PC-9 (cell line): ENCODE measurements around the gene OR6B1. TPM values are rescaled to one million over a fixed set of nuclear protein-coding genes. Genes with fewer than 3 reads are reported as not detected.

Experiments used
- BruUV-seq: library from RNA; stranded (reverse); fragments of 400-500 nt; replicated peaks from 2 replicates; lab custom pipeline; 2021; lab: Mats Ljungman, UMichigan
- CTCF ChIA-PET: fragments of 300-600 bp; sonication (Branson Sonifier 250); formaldehyde crosslinking; loops from one replicate; lab custom pipeline; 2022; ENCODE audit warnings: antibody characterized with exemption; lab: Charles Lee
- POLR2A ChIA-PET: fragments of 300-600 bp; sonication (Branson Sonifier 250); formaldehyde crosslinking; loops from one replicate; lab custom pipeline; 2022; ENCODE audit warnings: antibody characterized with exemption; ENCODE audit not compliant: unreplicated experiment; lab: Charles Lee
- DNase-seq, 2 experiments: peaks; one replicate each; pipeline versions ENCODE4 v3.0.0 to v3.0.0-alpha.2; 2015 to 2022; ENCODE audit warnings: mixed read lengths in 1 of 2
- H2AFZ ChIP-seq: fragments of 200-600 bp; sonication (generic); 2 replicates; pipeline ENCODE4 v1.8.1; 2017; ENCODE audit warnings: antibody characterized with exemption
- H3F3A ChIP-seq: fragments of 200-600 bp; sonication (generic); 2 replicates; pipeline ENCODE4 v1.8.1; 2017; ENCODE audit warnings: antibody characterized with exemption, mild to moderate bottlenecking, low read depth; ENCODE audit not compliant: insufficient read depth
- H3K27ac ChIP-seq: fragments of 200-600 bp; sonication (generic); 2 replicates; pipeline ENCODE4 v1.6.1; 2016; ENCODE audit warnings: mixed run types
- H3K27me3 ChIP-seq: fragments of 200-600 bp; sonication (generic); 2 replicates; pipeline ENCODE4 v1.6.1; 2016; ENCODE audit warnings: low read depth, mixed run types; ENCODE audit not compliant: insufficient read depth
- H3K36me3 ChIP-seq: fragments of 200-600 bp; sonication (generic); 2 replicates; pipeline ENCODE4 v1.6.1; 2016; ENCODE audit warnings: low read depth, mixed run types
- H3K4me1 ChIP-seq: fragments of 200-600 bp; sonication (generic); replicated peaks from 2 replicates; pipeline ENCODE4 v1.6.1; 2016; ENCODE audit warnings: mixed run types; ENCODE audit not compliant: insufficient read depth
- H3K4me2 ChIP-seq: fragments of 200-600 bp; sonication (generic); 2 replicates; pipeline ENCODE4 v1.6.1; 2017; ENCODE audit warnings: mixed run types
- H3K4me3 ChIP-seq: fragments of 200-600 bp; sonication (generic); 2 replicates; pipeline ENCODE4 v1.6.1; 2016; ENCODE audit warnings: mixed run types
- H3K79me2 ChIP-seq: fragments of 200-600 bp; sonication (generic); 2 replicates; pipeline ENCODE4 v1.6.1; 2017; ENCODE audit warnings: low read depth, mixed run types
- H3K9me2 ChIP-seq: fragments of 200-600 bp; sonication (generic); 2 replicates; pipeline ENCODE4 v1.8.1; 2017; ENCODE audit warnings: mild to moderate bottlenecking; ENCODE audit not compliant: insufficient read depth
- H3K9me3 ChIP-seq: fragments of 200-600 bp; sonication (generic); 2 replicates; pipeline ENCODE4 v1.8.1; 2016; ENCODE audit warnings: low read depth; ENCODE audit not compliant: insufficient read depth
- H4K20me1 ChIP-seq: fragments of 200-600 bp; sonication (generic); 2 replicates; pipeline ENCODE4 v1.8.1; 2017; ENCODE audit not compliant: insufficient read depth
- CTCF ChIP-seq: fragments of 200-600 bp; sonication (generic); conservative IDR thresholded peaks from 2 replicates; pipeline ENCODE4 v1.6.1; 2017; ENCODE audit warnings: mixed run types, antibody characterized with exemption, mild to moderate bottlenecking, moderate library complexity
- EZH2 ChIP-seq: fragments of 200-600 bp; sonication (generic); IDR thresholded peaks from 2 replicates; pipeline ENCODE4 v1.8.0; 2017; ENCODE audit warnings: antibody characterized with exemption, low read depth
- intact Hi-C: fragments of 100-400 bp; cut with micrococcal nuclease; formaldehyde crosslinking; loops from one replicate; pipeline ENCODE4 v1.10.0; 2022; ENCODE audit not compliant: unreplicated experiment
- total RNA-seq: library from RNA; stranded (reverse); gene quantifications from 2 replicates; pipeline ENCODE4 v1.2.3, GENCODE V29; 2021

Gene OR6B1
- total RNA-seq, 1 experiment from 2014 or later: not detected

DNA sequence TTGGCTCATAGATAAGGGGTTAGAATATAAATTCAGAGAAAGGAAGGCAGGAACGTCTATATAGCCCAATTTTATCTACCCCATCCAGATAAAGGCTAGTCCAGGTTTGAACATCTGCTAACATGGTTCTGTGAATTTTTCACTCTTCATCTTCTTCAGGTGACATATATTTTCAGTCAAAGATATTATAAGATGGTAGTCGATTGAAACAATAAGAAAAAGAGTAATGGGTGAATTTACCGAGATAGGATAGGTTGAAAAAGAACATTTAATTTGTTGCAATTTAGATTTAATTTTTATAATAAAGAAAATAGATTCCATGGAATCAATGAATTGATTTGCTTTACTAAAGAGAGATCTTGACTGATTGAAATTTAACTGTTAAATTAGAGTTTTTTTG, 45.6 kb upstream of the OR6B1 start, which contains the start of gene OR2F1:
Gene OR2F1 (plus strand): TSS at position 301 of the 400 bp plus-strand sequence. CDS start 5,127 bp downstream, outside the sequence.
- Histone ChIP-seq H3K9me3 (no peaks in the 10 kb centered on the region), H4K20me1 (no peaks in the 10 kb centered on the region), H3K27me3 (no peaks in the 10 kb centered on the region), H3K4me2 (no peak within 1 kb of the TSS), H2AFZ (no peak within 1 kb of the TSS), H3F3A (no peaks in the 10 kb centered on the region), H3K9me2 (no peaks in the 10 kb centered on the region), H3K36me3 (no peaks in the 10 kb centered on the region), H3K4me3 (no peak within 1 kb of the TSS), H3K79me2 (no peaks in the 10 kb centered on the region), H3K4me1 (no peaks in the 10 kb centered on the region), H3K27ac (no peak within 1 kb of the TSS)
- POLR2A ChIA-PET: no interaction called here
- CTCF ChIA-PET: no interaction called here
- no peak for TF ChIP-seq EZH2
- no peak for TF ChIP-seq CTCF
- no peak for DNase-seq
- no TSS peak for BruUV-seq
- intact Hi-C loops: no loop called here

GRCh38 chr7:143958781-143959180, 41.3 kb upstream of the OR6B1 start:
- Histone ChIP-seq H3K79me2 (no peaks in the 10 kb centered on the region), H3K9me3 (no peaks in the 10 kb centered on the region), H3K4me3 (no peak overlapping the region), H4K20me1 (no peaks in the 10 kb centered on the region), H3K4me1 (no peaks in the 10 kb centered on the region), H2AFZ (no peak overlapping the region), H3K9me2 (no peaks in the 10 kb centered on the region), H3K27me3 (no peaks in the 10 kb centered on the region), H3K36me3 (no peaks in the 10 kb centered on the region), H3K4me2 (no peak overlapping the region), H3F3A (no peaks in the 10 kb centered on the region), H3K27ac (no peak overlapping the region)
- ChIA-PET POLR2A (no interaction called here), CTCF (no interaction called here)
- DNase-seq: no peak
- no TSS peak for BruUV-seq
- intact Hi-C loops: no loop called here
- TF ChIP-seq EZH2: no peak
- TF ChIP-seq CTCF: no peak

DNA sequence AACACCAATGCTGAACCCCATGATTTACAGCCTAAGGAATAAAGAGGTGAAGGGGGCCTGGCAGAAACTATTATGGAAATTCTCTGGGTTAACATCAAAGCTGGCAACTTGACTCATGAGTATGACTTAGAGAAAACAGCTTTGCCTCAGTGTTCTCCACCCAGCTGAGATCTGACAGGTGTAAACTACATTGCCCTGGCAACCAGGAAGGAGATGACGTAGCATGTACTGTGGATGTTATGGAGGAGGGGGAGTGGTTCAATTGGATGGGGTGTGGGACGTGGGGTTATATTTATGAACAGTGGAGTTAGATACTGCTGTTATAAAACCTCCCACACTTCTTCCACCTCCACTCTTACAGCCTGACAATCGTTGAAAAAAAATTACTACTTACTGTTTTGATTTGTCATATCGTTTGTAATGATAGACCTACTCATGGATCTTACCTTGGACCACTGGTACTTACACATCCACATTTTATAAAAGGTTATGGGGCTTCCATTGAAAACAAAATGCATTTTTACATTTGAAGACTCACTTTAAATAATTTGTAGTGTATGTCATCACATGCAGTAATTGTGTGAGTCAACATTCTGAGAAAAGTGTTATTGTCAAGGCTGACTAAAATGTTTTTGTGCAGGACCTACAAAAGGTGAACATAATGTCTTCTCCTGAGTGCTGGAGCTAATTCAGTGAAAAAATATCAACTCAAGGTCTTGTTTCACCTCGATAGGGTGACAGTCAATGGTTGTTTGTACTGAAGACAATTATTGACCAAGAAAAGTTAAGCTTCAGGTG, 39.1 kb upstream of the OR6B1 start:
- TF ChIP-seq EZH2: no peak
- TF ChIP-seq CTCF: no peak

More for the DNA sequence above, 39.1 kb upstream of the OR6B1 start:
- Histone ChIP-seq H3K9me3 (no peaks in the 10 kb centered on the region), H3K27me3 (no peaks in the 10 kb centered on the region), H3K4me1 (0 out of 2 replicates have a peak, but pooled peaks cover 4% of the 10 kb centered on the region), H3K27ac (no peak overlapping the region), H3F3A (0 out of 2 replicates have a peak, but pooled peaks cover 6% of the 10 kb centered on the region), H3K4me2 (no peak overlapping the region), H2AFZ (0 out of 2 replicates have a peak overlapping the region, but pooled peaks have one; percentile 9), H3K9me2 (no peaks in the 10 kb centered on the region), H3K36me3 (no peaks in the 10 kb centered on the region), H3K79me2 (no peaks in the 10 kb centered on the region), H4K20me1 (no peaks in the 10 kb centered on the region), H3K4me3 (no peak overlapping the region)
- intact Hi-C loops: no loop called here
- BruUV-seq: no TSS peak
- CTCF ChIA-PET: no interaction called here
- DNase-seq: no peak
- POLR2A ChIA-PET: no interaction called here
